ENCODE data around the gene SORCS1. TPM values are rescaled to one million over a fixed set of nuclear protein-coding genes. Genes with fewer than 3 reads are reported as not detected.

Gene SORCS1
- total and polyA plus RNA-seq, 9 donors, result 0.05 to 2.4 (median 1.0) TPM

DNA sequence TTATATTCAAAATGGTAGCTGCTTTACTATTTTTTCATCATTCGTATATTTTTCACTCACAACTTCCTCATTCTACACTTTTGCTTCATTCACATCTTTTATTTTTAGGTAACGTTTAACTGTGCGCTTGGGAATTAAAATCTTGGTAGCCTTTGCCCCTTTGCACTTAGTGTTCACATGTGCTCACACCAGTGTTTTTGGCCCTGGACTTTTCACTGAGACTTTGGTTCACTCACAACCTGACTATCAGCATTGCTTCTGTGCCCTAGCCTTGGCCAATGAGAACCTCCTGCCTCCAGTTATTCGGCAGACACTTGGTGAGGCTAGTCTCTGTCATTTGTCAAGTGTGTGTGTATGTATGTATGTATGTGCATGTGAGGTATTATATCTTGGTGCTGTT lies 596.9 kb downstream of the SORCS1 start:
- whole genome bisulfite sequencing, 3 donors, result 89 to 92% (median 92%) methylated on average over 4 of the region's 4 CpGs
- no peak for DNase-seq
- TF ChIP-seq POLR2A (IDR thresholded peaks at IDR 0.05) (no peak), EP300 (IDR thresholded peaks at IDR 0.05) (no peak)
- TF ChIP-seq, protein P1, sequence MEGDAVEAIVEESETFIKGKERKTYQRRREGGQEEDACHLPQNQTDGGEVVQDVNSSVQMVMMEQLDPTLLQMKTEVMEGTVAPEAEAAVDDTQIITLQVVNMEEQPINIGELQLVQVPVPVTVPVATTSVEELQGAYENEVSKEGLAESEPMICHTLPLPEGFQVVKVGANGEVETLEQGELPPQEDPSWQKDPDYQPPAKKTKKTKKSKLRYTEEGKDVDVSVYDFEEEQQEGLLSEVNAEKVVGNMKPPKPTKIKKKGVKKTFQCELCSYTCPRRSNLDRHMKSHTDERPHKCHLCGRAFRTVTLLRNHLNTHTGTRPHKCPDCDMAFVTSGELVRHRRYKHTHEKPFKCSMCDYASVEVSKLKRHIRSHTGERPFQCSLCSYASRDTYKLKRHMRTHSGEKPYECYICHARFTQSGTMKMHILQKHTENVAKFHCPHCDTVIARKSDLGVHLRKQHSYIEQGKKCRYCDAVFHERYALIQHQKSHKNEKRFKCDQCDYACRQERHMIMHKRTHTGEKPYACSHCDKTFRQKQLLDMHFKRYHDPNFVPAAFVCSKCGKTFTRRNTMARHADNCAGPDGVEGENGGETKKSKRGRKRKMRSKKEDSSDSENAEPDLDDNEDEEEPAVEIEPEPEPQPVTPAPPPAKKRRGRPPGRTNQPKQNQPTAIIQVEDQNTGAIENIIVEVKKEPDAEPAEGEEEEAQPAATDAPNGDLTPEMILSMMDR (IDR thresholded peaks at IDR 0.05), result no peak

GRCh38 chr10:106566873-106567272 lies 597.6 kb downstream of the SORCS1 start:
- DNase-seq, result no peak
- Histone ChIP-seq H3K4me3 (no peak overlapping the region), H3K9me3 (no peaks in the 10 kb centered on the region), H3K27ac (no peak overlapping the region), H3K36me3 (no peaks in the 10 kb centered on the region), H3K4me1 (ENCODE audit: insufficient read depth) (peaks cover 2% of the 10 kb centered on the region), H3K27me3 (no peaks in the 10 kb centered on the region)
- intact Hi-C loops (cut with DNase I), result no loop called here
- TF ChIP-seq POLR2A (IDR thresholded peaks at IDR 0.05) (no peak), EP300 (IDR thresholded peaks at IDR 0.05) (no peak)
- TF ChIP-seq, protein P1 (IDR thresholded peaks at IDR 0.05), result no peak
- 50 to 74% (median 51%) methylated on average over 3 of the region's 3 CpGs for WGBS, 3 donors

More for the DNA sequence above, 596.9 kb downstream of the SORCS1 start:
- intact Hi-C loops (cut with DNase I), result no loop called here
- H3K4me3 ChIP-seq, result no peak overlapping the region
- peaks cover 2% of the 10 kb centered on the region for H3K4me1 ChIP-seq (ENCODE audit: insufficient read depth)
- H3K27ac ChIP-seq, result no peak overlapping the region
- H3K27me3 ChIP-seq, result no peaks in the 10 kb centered on the region
- no peaks in the 10 kb centered on the region for H3K9me3 ChIP-seq
- no peaks in the 10 kb centered on the region for H3K36me3 ChIP-seq

- Histone ChIP-seq H3K27ac (no peak overlapping the region), H3K9me3 (no peaks in the 10 kb centered on the region), H3K4me1 (ENCODE audit: insufficient read depth) (peaks cover 2% of the 10 kb centered on the region), H3K27me3 (no peaks in the 10 kb centered on the region), H3K4me3 (no peak overlapping the region), H3K36me3 (no peaks in the 10 kb centered on the region)
- DNase-seq, result no peak
- WGBS, 3 donors, result 97 to 99% (median 97%) methylated on average over 3 of the region's 3 CpGs
- intact Hi-C loops (cut with DNase I), result no loop called here
- TF ChIP-seq POLR2A (IDR thresholded peaks at IDR 0.05), result no peak
- no peak for TF ChIP-seq EP300 (IDR thresholded peaks at IDR 0.05)
- TF ChIP-seq, protein P1 (IDR thresholded peaks at IDR 0.05), result no peak
Observed at GRCh38 chr10:106565546-106565945, 599.0 kb downstream of the SORCS1 start.

DNA sequence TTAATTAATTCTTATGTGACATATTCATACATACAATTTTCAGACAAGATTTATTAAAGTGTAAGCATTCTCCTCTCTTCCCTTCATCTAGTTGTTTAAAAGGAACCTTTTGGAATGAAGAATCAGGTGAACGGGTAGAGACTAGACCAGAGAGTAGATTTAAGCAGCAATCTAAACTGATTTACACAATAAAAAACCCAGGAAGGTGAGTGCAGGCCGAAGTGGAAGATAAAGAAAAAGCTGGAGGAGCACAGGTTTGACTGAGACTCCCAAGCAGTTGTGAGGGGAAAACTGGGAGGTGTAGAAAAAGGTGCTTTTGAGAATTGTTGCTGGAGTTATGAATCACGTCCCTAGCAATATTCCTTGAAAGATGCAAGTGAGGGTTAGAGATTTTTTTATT lies 601.1 kb downstream of the SORCS1 start:
- 75 to 78% (median 77%) methylated on average over 3 of the region's 3 CpGs for WGBS, 3 donors
- Histone ChIP-seq H3K4me1 (ENCODE audit: insufficient read depth) (no peaks in the 10 kb centered on the region), H3K36me3 (no peaks in the 10 kb centered on the region), H3K4me3 (no peak overlapping the region), H3K9me3 (no peaks in the 10 kb centered on the region), H3K27me3 (no peaks in the 10 kb centered on the region), H3K27ac (no peak overlapping the region)
- TF ChIP-seq, protein P1 (IDR thresholded peaks at IDR 0.05), result no peak
- TF ChIP-seq EP300 (IDR thresholded peaks at IDR 0.05) (no peak), POLR2A (IDR thresholded peaks at IDR 0.05) (no peak)
- DNase-seq, result no peak
- intact Hi-C loops (cut with DNase I), result no loop called here

Data from ovary (tissue), 9 donors.